RWPE2 (cell line): ENCODE data around the gene SAG.

Experiments used
- ATAC-seq: fragments of 200-7000 bp; cut with Tn5 transposase; 3 replicates; pipeline ENCODE4 v1.9.1; 2021; ENCODE audit warnings: low read depth
- DNase-seq: peaks from one replicate; pipeline ENCODE4 v3.0.0-alpha.2; 2020; ENCODE audit warnings: low spot score
- H3K27ac ChIP-seq: fragments of 450-650 bp; 2 replicates; pipeline ENCODE4 v1.5.1; 2017; ENCODE audit warnings: mild to moderate bottlenecking; ENCODE audit not compliant: poor library complexity, severe bottlenecking
- H3K27me3 ChIP-seq: fragments of 250-450 bp; sonication (Bioruptor Pico); 2 replicates; pipeline ENCODE4 v1.5.1; 2021; ENCODE audit warnings: mild to moderate bottlenecking, moderate library complexity; ENCODE audit not compliant: insufficient read depth, poor library complexity, severe bottlenecking
- H3K36me3 ChIP-seq: fragments of 250-450 bp; sonication (Bioruptor Pico); 2 replicates; pipeline ENCODE4 v1.5.1; 2020; ENCODE audit warnings: low read depth, mild to moderate bottlenecking, moderate library complexity
- H3K4me1 ChIP-seq: fragments of 250-450 bp; sonication (Bioruptor Pico); 2 replicates; pipeline ENCODE4 v1.5.1; 2021; ENCODE audit warnings: mild to moderate bottlenecking, moderate library complexity; ENCODE audit not compliant: insufficient read depth, poor library complexity, severe bottlenecking
- H3K4me3 ChIP-seq: fragments of 250-450 bp; sonication (Bioruptor Pico); 2 replicates; pipeline ENCODE4 v1.5.1; 2021; ENCODE audit warnings: mild to moderate bottlenecking, moderate library complexity; ENCODE audit not compliant: severe bottlenecking
- H3K9me3 ChIP-seq: fragments of 250-450 bp; sonication (Bioruptor Pico); 2 replicates; pipeline ENCODE4 v1.5.1; 2021; ENCODE audit warnings: mild to moderate bottlenecking, moderate library complexity; ENCODE audit not compliant: severe bottlenecking
- CTCF ChIP-seq: fragments of 450-650 bp; IDR thresholded peaks from one replicate; pipeline ENCODE4 v1.5.1; 2017; ENCODE audit warnings: mild to moderate bottlenecking, moderate library complexity; ENCODE audit not compliant: poor library complexity, severe bottlenecking

Gene SAG

GRCh38 chr2:233380132-233380895 is 72.7 kb downstream of the SAG start:
- H3K9me3 ChIP-seq, result no peaks in the 10 kb centered on the region
- no peaks in the 10 kb centered on the region for H3K27me3 ChIP-seq
- DNase-seq (no peak), ATAC-seq (no peak)
- no peak overlapping the region for H3K4me3 ChIP-seq
- H3K27ac ChIP-seq, result no peak overlapping the region
- H3K4me1 ChIP-seq, result peaks cover 11% of the 10 kb centered on the region
- TF ChIP-seq CTCF, result no peak
- no peaks in the 10 kb centered on the region for H3K36me3 ChIP-seq

GRCh38 chr2:233380995-233381637 is 73.5 kb downstream of the SAG start:
- Histone ChIP-seq H3K4me3 (no peak overlapping the region), H3K4me1 (peaks cover 12% of the 10 kb centered on the region), H3K27ac (no peak overlapping the region), H3K9me3 (no peaks in the 10 kb centered on the region), H3K27me3 (no peaks in the 10 kb centered on the region), H3K36me3 (no peaks in the 10 kb centered on the region)
- ATAC-seq, result no peak
- DNase-seq, result no peak
- no peak for TF ChIP-seq CTCF

- no peaks in the 10 kb centered on the region for H3K9me3 ChIP-seq
- no peak for TF ChIP-seq CTCF
- H3K4me1 ChIP-seq, result peaks cover 17% of the 10 kb centered on the region
- no peaks in the 10 kb centered on the region for H3K36me3 ChIP-seq
- no peaks in the 10 kb centered on the region for H3K27me3 ChIP-seq
- no peak overlapping the region for H3K27ac ChIP-seq
- ATAC-seq, result no peak
- DNase-seq, result no peak
- no peak overlapping the region for H3K4me3 ChIP-seq
These were observed 74.0 kb downstream of the SAG start for GRCh38 chr2:233381638-233381995.

- no peak overlapping the region for H3K27ac ChIP-seq
- H3K36me3 ChIP-seq, result no peaks in the 10 kb centered on the region
- H3K27me3 ChIP-seq, result no peaks in the 10 kb centered on the region
- no peaks in the 10 kb centered on the region for H3K9me3 ChIP-seq
- ATAC-seq (no peak), DNase-seq (no peak)
- peaks cover 20% of the 10 kb centered on the region for H3K4me1 ChIP-seq
- H3K4me3 ChIP-seq, result no peak overlapping the region
- no peak for TF ChIP-seq CTCF
These were observed 76.4 kb downstream of the SAG start for GRCh38 chr2:233384015-233384414.
